Mucosa of rectum (tissue), 2 donors: ENCODE data around the gene HBQ1.
"Not testable (repeated sequence)": the region's sequence is repeated elsewhere in the genome, so short reads cannot be mapped to it uniquely, and the experiment has no call there.

Source experiments
- H3K27ac ChIP-seq, 2 donors: one replicate each; pipeline ENCODE4 v1.7.0; 2013; ENCODE audit warnings: inconsistent platforms in 2 of 2, low read depth in 2 of 2, low read length in 2 of 2
- H3K27me3 ChIP-seq, 2 donors: one replicate each; pipeline ENCODE4 v1.7.0; 2013; ENCODE audit warnings: low read length in 2 of 2; ENCODE audit not compliant: control insufficient read depth in 2 of 2, insufficient read depth in 2 of 2
- H3K36me3 ChIP-seq, 2 donors: one replicate each; pipeline ENCODE4 v1.7.0; 2013; ENCODE audit warnings: low read length in 2 of 2; ENCODE audit not compliant: control insufficient read depth in 2 of 2, insufficient read depth in 2 of 2
- H3K4me1 ChIP-seq, 2 donors: one replicate each; pipeline ENCODE4 v1.7.0; 2013; ENCODE audit warnings: low read length in 2 of 2, mild to moderate bottlenecking in 1 of 2; ENCODE audit not compliant: control insufficient read depth in 2 of 2, insufficient read depth in 2 of 2
- H3K4me3 ChIP-seq, 2 donors: one replicate each; pipeline ENCODE4 v1.7.0; 2013; ENCODE audit warnings: low read length in 2 of 2
- H3K9ac ChIP-seq, 2 donors: one replicate each; pipeline ENCODE4 v1.7.0; 2013; ENCODE audit warnings: low read length in 2 of 2, low read depth in 1 of 2, mild to moderate bottlenecking in 1 of 2
- H3K9me3 ChIP-seq, 2 donors: one replicate each; pipeline ENCODE4 v1.7.0; 2013; ENCODE audit warnings: low read length in 2 of 2; ENCODE audit not compliant: control insufficient read depth in 2 of 2
- donor health status: healthy.
- donor health status: Normal muscosa, but diverticular disease.

The HBQ1 gene

DNA sequence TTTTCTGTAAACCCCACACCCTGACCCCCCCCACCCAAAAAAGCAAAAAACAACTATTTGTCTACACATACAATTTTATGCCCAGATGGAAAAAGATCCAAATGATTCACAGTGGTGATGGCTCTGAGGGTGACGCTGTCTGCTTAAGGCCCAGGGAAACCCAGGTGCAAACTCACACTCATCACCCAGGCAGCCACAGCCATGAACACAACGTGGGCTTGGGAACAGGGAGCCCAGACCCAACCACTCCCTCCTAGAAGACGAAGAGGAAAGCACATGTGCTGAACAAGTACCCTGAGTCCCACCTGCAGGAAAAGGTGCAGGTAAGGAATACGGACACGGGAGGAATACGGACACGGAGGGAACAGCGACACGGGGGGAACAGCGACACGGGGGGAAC lies 5.4 kb downstream of the HBQ1 start:
- peaks cover 3 to 5% of the 10 kb centered on the region in 2 donors for H3K27me3 ChIP-seq

DNA sequence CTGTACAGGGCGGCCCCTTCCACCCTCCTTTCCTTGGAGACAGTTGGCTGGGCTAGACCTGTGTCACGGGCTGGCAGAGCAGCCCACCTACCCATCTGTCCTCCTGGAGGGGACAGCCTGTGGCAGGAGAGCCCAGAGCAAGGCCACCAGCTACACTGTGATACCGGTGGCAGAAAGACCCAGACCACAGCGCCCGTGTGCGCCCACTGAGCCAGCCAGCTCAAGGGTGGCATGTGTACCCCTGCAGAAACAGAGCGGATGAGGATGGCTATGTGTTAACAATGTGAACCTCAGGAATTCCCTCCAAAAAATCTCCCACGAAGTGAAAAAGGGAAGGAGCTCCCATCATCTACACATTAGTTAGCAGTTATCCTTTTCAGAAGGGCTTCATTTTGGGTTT lies 7.1 kb downstream of the HBQ1 start:
- no peaks in the 10 kb centered on the region for H3K9me3 ChIP-seq

More for the DNA sequence above, 5.4 kb downstream of the HBQ1 start:
- Histone ChIP-seq H3K9me3 (no peaks in the 10 kb centered on the region), H3K4me3 (no peak overlapping the region), H3K27ac (no peak overlapping the region), H3K9ac (no peak overlapping the region), H3K36me3 (peaks cover 29 to 33% of the 10 kb centered on the region in 2 donors), H3K4me1 (peaks cover 7 to 8% of the 10 kb centered on the region in 2 donors)

DNA sequence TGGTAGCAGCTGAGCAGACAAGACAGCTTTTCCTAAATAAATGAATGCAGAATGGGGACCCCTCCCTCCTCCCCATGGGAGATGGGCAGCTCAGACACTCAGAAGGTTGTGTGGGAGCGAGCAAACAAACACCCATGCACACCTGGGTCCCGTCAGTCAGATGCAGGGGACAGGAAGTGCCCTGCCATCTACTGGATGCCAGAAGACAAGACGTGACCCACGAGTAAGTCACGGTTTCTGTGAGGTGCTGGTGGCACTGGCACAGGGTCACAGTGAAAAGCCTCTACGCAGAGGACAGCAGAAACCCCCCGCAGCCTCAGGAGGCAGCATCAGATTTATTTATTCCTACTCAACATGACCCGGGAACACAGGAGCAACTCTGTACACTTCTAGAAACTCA lies 8.4 kb downstream of the HBQ1 start:
- Histone ChIP-seq H3K4me3 (no peak overlapping the region), H3K9ac (no peak overlapping the region), H3K27me3 (no peaks in the 10 kb centered on the region), H3K9me3 (no peaks in the 10 kb centered on the region), H3K27ac (no peak overlapping the region), H3K36me3 (peaks cover 44 to 53% of the 10 kb centered on the region in 2 donors), H3K4me1 (peaks cover 0 to 3% of the 10 kb centered on the region in 2 donors)

More for the DNA sequence above, 7.1 kb downstream of the HBQ1 start:
- Histone ChIP-seq H3K4me1 (peaks cover 0 to 3% of the 10 kb centered on the region in 2 donors), H3K27me3 (no peaks in the 10 kb centered on the region), H3K27ac (no peak overlapping the region), H3K9ac (no peak overlapping the region), H3K4me3 (no peak overlapping the region), H3K36me3 (peaks cover 40 to 48% of the 10 kb centered on the region in 2 donors)

DNA sequence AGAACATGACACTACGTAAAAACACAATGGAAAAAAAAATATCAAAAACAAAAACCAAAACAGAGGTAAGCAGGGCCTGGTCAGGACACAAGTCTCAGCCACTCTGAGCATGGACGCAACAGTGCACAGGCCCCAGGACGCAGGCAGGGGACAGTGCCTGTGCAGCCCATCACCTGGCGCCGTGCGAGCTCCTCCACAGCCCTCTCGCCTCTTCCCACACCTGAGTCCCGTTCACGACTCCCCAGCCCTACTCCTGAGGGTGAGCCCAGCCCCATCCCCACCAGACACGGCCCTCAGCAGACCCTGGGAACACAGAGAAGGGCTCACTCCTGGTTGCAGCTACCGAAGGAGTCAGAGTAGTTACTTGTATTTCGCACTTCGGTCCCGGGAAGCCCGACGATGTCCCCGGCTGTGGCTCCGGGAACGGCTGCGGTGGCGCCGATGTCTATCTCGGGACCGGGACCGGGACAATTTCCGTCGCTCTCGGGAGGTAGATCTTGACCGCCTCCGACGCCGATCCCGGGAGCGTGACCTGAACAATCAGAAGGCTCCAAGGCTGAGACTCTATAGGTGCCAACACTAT lies 9.4 kb downstream of the HBQ1 start:
- Histone ChIP-seq H3K9ac (no peak overlapping the region), H3K27me3 (no peaks in the 10 kb centered on the region), H3K27ac (no peak overlapping the region), H3K36me3 (peaks cover 47 to 61% of the 10 kb centered on the region in 2 donors), H3K4me3 (no peak overlapping the region), H3K4me1 (no peaks in the 10 kb centered on the region), H3K9me3 (no peaks in the 10 kb centered on the region)

DNA sequence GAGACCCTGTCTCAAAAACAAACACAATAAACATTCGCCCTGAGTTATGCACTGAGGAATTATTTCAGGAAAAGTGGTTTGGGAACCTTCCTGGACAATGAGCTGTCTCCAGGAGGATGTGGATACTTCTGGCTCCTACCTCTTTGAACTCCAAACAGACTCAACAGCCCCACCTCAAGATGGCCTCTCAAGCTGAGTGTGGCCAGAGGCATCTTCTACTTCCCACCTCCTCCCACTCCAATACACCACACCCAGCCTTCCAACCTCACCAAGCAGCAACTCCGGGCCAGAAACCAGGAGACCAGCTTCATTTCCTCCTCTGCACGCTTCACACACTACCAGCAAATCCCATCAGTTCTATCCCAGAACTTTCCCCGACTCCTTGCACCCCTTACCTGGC lies 11.6 kb downstream of the HBQ1 start:
- Histone ChIP-seq H3K9me3 (no peaks in the 10 kb centered on the region), H3K4me3 (no peak overlapping the region), H3K4me1 (no peaks in the 10 kb centered on the region), H3K27ac (no peak overlapping the region), H3K9ac (no peak overlapping the region), H3K27me3 (no peaks in the 10 kb centered on the region), H3K36me3 (peaks cover 56 to 75% of the 10 kb centered on the region in 2 donors)

DNA sequence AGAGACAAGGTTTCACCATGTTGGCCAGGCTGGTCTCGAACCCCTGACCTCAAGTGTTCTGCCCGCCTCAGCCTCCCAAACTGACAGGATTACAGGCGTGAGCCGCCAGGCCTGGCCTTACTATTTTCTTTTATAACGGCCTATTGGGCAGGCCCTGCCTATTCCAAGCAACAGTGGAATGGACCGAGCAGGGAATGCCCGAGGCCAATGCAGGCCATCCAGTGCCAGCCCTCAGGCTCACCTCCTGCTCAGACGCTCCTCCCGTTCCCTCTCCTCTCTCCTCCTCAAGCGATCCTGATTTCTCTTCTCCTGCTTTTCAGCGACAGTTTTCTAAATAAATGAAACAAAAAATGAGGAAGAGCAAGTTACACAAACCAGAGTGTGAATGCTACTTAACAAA lies 12.4 kb downstream of the HBQ1 start:
- H3K27me3 ChIP-seq, result no peaks in the 10 kb centered on the region
- H3K27ac ChIP-seq, result no peak overlapping the region
- no peak overlapping the region for H3K4me3 ChIP-seq
- no peaks in the 10 kb centered on the region for H3K9me3 ChIP-seq
- H3K36me3 ChIP-seq, result peaks cover 53 to 76% of the 10 kb centered on the region in 2 donors
- no peak overlapping the region for H3K9ac ChIP-seq
- no peaks in the 10 kb centered on the region for H3K4me1 ChIP-seq

DNA sequence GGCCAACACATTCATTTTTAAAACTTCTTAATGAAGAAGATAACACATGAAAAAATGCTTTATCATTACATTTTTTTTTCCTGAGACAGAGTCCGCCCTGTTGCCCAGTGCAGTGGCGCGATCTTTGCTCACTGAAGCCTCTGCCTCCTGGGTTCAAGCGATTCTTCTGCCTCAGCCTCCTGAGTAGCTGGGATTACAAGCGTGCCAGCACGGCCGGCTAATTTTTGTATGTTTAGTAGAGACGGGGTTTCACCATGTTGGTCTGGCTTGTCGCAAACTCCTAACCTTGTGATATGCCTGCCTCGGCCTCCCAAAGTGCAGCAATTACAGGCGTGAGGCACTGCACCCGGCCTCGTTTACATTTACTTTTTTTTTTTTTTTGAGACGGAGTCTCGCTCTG lies 13.2 kb downstream of the HBQ1 start:
- Histone ChIP-seq H3K9ac (no peak overlapping the region), H3K4me1 (no peaks in the 10 kb centered on the region), H3K4me3 (no peak overlapping the region), H3K27me3 (no peaks in the 10 kb centered on the region), H3K36me3 (peaks cover 52 to 78% of the 10 kb centered on the region in 2 donors), H3K9me3 (no peaks in the 10 kb centered on the region), H3K27ac (no peak overlapping the region)

DNA sequence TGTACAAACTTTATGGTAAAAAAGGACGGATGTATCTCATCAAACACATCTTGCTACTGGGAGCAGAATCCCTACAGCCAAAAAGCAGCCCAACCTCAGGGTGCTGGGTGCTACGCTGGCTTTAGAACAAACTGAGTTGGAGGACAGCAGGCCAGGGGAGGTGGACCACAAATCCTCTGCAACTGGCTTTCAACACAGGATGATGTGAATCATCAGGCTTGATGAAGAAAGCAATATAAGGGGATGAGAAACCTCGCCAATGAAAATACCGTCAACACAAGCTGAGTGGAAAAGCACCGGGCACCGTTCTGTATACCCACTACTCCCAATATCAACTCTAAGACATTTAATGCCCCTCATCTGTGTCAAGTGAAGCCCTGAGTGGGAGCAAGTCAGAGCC lies 14.3 kb downstream of the HBQ1 start:
- Histone ChIP-seq H3K27me3 (no peaks in the 10 kb centered on the region), H3K4me3 (no peak overlapping the region), H3K9ac (no peak overlapping the region), H3K4me1 (no peaks in the 10 kb centered on the region), H3K9me3 (no peaks in the 10 kb centered on the region), H3K36me3 (peaks cover 49 to 78% of the 10 kb centered on the region in 2 donors), H3K27ac (no peak overlapping the region)

DNA sequence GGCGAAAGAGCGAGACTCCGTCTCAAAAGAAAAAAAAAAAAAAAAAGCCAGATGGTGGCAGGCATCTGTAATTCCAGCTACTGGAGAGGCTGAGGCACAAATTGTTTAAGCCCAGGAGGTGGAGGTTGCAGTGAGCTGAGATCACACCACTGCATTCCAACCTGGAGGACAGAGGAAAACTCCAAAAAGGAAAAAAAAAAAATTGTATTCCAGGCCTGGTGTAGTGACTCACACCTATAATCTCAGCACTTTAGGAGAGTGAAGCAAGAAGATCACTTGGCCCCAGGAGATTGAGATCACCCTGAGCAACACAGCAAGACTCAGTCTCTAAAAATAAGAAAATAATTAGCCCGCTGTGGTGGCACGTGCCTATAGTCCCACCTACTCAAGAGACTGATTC lies 20.1 kb downstream of the HBQ1 start:
- no peak overlapping the region for H3K9ac ChIP-seq
- no peaks in the 10 kb centered on the region for H3K27me3 ChIP-seq
- H3K4me1 ChIP-seq, result no peaks in the 10 kb centered on the region
- H3K9me3 ChIP-seq, result no peaks in the 10 kb centered on the region
- H3K4me3 ChIP-seq, result no peak overlapping the region
- H3K27ac ChIP-seq, result no peak overlapping the region
- H3K36me3 ChIP-seq, result peaks cover 31 to 53% of the 10 kb centered on the region in 2 donors

DNA sequence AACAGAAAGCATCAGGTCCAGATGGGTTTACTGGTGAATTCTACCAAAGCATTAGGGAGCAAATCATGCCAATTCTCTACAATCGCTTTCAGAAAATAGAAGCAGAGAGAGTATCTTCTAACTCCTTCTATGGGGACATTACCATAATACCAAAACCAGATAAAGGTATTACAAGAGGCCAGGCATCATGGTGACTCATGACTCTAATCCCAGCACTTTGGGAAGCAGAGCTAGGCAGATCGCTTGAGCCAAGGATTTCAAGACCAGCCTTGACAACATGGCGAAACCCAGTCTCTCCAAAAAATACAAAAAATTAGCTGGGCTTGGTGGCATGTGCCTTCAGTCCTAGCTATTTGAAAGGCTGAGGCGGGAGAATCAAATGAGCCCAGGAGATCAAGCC lies 23.0 kb downstream of the HBQ1 start:
- Histone ChIP-seq H3K9me3 (no peaks in the 10 kb centered on the region), H3K9ac (no peak overlapping the region), H3K36me3 (peaks cover 46 to 57% of the 10 kb centered on the region in 2 donors), H3K27me3 (no peaks in the 10 kb centered on the region), H3K4me1 (no peaks in the 10 kb centered on the region), H3K4me3 (no peak overlapping the region), H3K27ac (no peak overlapping the region)

DNA sequence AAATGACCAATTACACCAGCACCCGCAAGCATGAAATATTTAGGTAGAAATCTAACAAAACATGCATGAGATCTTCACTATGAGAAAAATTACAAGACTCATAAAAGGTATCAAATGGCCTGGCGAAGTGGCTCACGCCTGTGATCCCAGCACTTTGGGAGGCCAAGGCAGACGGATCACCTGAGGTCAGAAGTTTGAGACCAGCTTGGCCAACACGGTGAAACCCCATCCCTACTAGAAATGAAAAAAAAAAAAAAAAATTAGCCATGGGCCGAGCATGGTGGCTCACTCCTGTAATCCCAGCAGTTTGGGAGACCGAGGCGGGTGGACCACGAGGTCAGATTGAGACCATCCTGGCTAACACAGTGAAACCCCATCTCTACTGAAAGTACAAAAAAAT lies 23.8 kb downstream of the HBQ1 start:
- H3K9ac ChIP-seq, H3K9me3 ChIP-seq, H3K4me3 ChIP-seq, H3K27ac ChIP-seq, H3K27me3 ChIP-seq, H3K4me1 ChIP-seq: not testable (repeated sequence)
- H3K36me3 ChIP-seq, result peaks cover 42 to 52% of the 10 kb centered on the region in 2 donors
